ENCODE data around the gene ARPC5.

Gene ARPC5

DNA sequence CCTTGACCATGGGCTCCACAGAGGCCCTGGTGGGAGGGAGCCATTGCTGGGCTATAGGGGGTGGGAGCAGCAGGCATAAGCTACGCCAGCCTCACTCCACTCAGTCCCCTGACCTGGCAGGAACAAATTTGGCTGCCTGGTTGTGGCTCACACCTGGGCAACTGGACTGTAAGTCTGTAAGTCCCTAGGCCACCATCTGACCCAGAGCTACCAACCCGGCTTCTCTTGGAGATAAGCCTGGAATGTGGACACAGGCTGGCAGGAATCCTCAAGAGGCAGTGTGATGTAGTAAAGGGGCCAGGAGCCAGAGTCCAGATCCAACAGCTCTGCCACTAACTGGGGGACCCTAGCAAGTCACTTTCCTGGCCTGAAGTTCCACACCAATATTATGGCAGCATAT, 56.7 kb downstream of the ARPC5 start:
- Histone ChIP-seq H3K9ac (ENCODE audit: low read depth, low read length) (no peak overlapping the region), H3K4me1 (ENCODE audit: insufficient read depth, low read length) (peaks cover 17% of the 10 kb centered on the region), H3K27me3 (ENCODE audit: insufficient read depth, low read length, poor library complexity) (no peaks in the 10 kb centered on the region), H3K79me2 (ENCODE audit: insufficient read depth, low read length) (no peaks in the 10 kb centered on the region), H2AFZ (ENCODE audit: low read depth, low read length) (peak overlapping the region; percentile 1; the same call in 1 of the 2 replicates), H3K36me3 (ENCODE audit: insufficient read depth, low read length) (no peaks in the 10 kb centered on the region), H3K9me3 (ENCODE audit: insufficient read depth, low read length, severe bottlenecking) (no peaks in the 10 kb centered on the region), H4K20me1 (ENCODE audit: insufficient read depth, low read length) (no peaks in the 10 kb centered on the region), H3K4me2 (ENCODE audit: insufficient read depth, low read length) (no peak overlapping the region), H3K27ac (ENCODE audit: low read length) (0 out of 2 replicates have a peak overlapping the region, but pooled peaks have one; percentile 51), H3K4me3 (ENCODE audit: low read depth in 1 of 2, low read length in 2 of 2) (no peak overlapping the region)
- ATAC-seq (ENCODE audit: insufficient read depth, low read depth) (no peak), DNase-seq (no peak)
- TF ChIP-seq CTCF (IDR thresholded peaks at IDR 0.05; ENCODE audit: borderline replicate concordance, extremely low read depth, low read length, poor library complexity, severe bottlenecking): no peak
- TF ChIP-seq EZH2 (IDR thresholded peaks at IDR 0.05; ENCODE audit: borderline replicate concordance, low read depth, low read length, severe bottlenecking): no peak

DNA sequence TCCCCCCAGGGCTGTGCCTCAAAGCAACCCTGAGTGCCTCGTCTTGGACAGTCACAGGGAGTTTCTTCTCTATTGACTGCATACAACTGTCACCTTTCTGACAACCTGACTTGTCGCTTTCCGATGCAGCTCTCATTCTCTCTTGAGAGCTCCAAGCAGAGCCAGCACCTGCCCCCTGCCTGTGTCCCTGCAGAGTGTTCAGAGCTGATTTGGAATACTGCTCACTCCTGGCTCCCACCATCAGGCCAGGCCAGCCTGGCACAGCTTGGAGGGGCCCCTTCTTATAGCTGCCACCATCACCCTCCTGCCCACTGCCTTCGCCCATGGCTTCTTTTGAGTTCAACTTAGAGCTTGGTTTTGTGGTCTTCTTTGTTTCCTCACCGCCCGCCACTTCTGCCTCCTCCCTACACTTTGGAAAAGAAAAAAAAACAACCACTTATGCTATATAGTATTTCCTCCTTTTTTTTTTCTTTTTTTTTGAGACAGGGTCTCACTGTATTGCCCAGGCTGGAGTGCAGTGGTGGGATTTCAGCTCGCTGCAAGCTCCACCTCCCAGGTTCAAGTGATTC, 57.6 kb downstream of the ARPC5 start:
- ATAC-seq (ENCODE audit: insufficient read depth, low read depth) (peak; percentile 25; the same call in 1 of the 3 replicates), DNase-seq (peak; percentile 29)
- peaks cover 17% of the 10 kb centered on the region for H3K4me1 ChIP-seq (ENCODE audit: insufficient read depth, low read length)
- no peaks in the 10 kb centered on the region for H3K27me3 ChIP-seq (ENCODE audit: insufficient read depth, low read length, poor library complexity)
- H3K4me3 ChIP-seq (ENCODE audit: low read depth in 1 of 2, low read length in 2 of 2): no peak overlapping the region
- H3K9me3 ChIP-seq (ENCODE audit: insufficient read depth, low read length, severe bottlenecking): no peaks in the 10 kb centered on the region
- H3K36me3 ChIP-seq (ENCODE audit: insufficient read depth, low read length): no peaks in the 10 kb centered on the region
- H3K79me2 ChIP-seq (ENCODE audit: insufficient read depth, low read length): no peaks in the 10 kb centered on the region
- H3K4me2 ChIP-seq (ENCODE audit: insufficient read depth, low read length): no peak overlapping the region
- H3K9ac ChIP-seq (ENCODE audit: low read depth, low read length): no peak overlapping the region
- no peaks in the 10 kb centered on the region for H4K20me1 ChIP-seq (ENCODE audit: insufficient read depth, low read length)
- H3K27ac ChIP-seq (ENCODE audit: low read length): no peak overlapping the region
- TF ChIP-seq EZH2 (IDR thresholded peaks at IDR 0.05; ENCODE audit: borderline replicate concordance, low read depth, low read length, severe bottlenecking): no peak
- TF ChIP-seq CTCF (IDR thresholded peaks at IDR 0.05; ENCODE audit: borderline replicate concordance, extremely low read depth, low read length, poor library complexity, severe bottlenecking): no peak
- no peak overlapping the region for H2AFZ ChIP-seq (ENCODE audit: low read depth, low read length)

GRCh38 chr1:183576537-183576936, 59.0 kb downstream of the ARPC5 start:
- Histone ChIP-seq H3K9ac (ENCODE audit: low read depth, low read length) (no peak overlapping the region), H2AFZ (ENCODE audit: low read depth, low read length) (no peak overlapping the region), H3K36me3 (ENCODE audit: insufficient read depth, low read length) (no peaks in the 10 kb centered on the region), H3K4me1 (ENCODE audit: insufficient read depth, low read length) (peaks cover 17% of the 10 kb centered on the region), H3K27ac (ENCODE audit: low read length) (no peak overlapping the region), H3K9me3 (ENCODE audit: insufficient read depth, low read length, severe bottlenecking) (no peaks in the 10 kb centered on the region), H4K20me1 (ENCODE audit: insufficient read depth, low read length) (no peaks in the 10 kb centered on the region), H3K27me3 (ENCODE audit: insufficient read depth, low read length, poor library complexity) (no peaks in the 10 kb centered on the region), H3K4me2 (ENCODE audit: insufficient read depth, low read length) (no peak overlapping the region), H3K79me2 (ENCODE audit: insufficient read depth, low read length) (no peaks in the 10 kb centered on the region), H3K4me3 (ENCODE audit: low read depth in 1 of 2, low read length in 2 of 2) (no peak overlapping the region)
- no peak for TF ChIP-seq CTCF (IDR thresholded peaks at IDR 0.05; ENCODE audit: borderline replicate concordance, extremely low read depth, low read length, poor library complexity, severe bottlenecking)
- TF ChIP-seq EZH2 (IDR thresholded peaks at IDR 0.05; ENCODE audit: borderline replicate concordance, low read depth, low read length, severe bottlenecking): no peak
- DNase-seq: no peak
- no peak for ATAC-seq (ENCODE audit: insufficient read depth, low read depth)

Data from DND-41 (cell line).